Embryonic facial prominence (tissue), 1 donor: ENCODE measurements around the gene PLA2G15.

Experiments
- DNase-seq: peaks from one replicate; pipeline ENCODE4 v3.0.0-alpha.2; 2016; ENCODE audit errors: extremely low spot score

PLA2G15 gene

DNA sequence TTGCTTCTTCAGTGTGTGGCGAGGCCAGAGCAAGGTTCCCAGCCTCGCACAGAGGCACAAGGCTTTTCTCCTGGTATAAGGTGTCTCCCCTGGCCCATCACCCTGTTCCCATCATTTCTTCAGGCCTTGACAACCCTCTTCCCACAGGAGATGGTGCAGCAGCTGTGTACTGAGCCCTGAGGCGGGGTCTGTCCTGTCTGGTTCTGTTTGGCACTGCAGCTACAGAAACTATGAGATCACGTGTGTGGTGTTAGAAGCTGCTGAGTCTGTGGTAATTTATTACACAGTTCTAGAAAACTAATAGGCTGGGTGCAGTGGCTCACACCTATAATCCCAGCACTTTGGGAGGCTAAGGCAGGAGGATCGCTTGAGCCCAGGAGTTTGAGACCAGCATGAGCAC lies 7.2 kb downstream of the PLA2G15 start:
- no peak for DNase-seq

DNA sequence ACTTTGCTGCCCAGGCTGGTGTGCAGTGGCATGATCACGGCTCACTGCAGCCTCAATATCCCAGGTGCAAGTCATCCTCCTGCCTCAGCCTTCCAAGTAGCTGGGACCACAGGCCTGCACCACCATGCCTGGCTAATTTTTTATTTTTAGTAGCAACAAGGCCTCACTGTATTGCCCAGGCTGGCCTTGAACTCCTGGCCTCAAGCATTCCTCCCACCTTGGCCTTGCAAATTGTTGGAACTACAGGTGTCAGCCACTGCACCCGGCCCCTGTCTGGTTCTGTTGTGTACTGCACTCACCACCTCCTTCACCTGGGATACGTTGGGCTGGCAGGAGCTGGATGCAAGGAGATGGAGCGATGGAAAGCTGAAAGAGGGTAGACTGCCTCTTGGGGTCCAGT lies 8.5 kb downstream of the PLA2G15 start:
- DNase-seq = no peak

DNA sequence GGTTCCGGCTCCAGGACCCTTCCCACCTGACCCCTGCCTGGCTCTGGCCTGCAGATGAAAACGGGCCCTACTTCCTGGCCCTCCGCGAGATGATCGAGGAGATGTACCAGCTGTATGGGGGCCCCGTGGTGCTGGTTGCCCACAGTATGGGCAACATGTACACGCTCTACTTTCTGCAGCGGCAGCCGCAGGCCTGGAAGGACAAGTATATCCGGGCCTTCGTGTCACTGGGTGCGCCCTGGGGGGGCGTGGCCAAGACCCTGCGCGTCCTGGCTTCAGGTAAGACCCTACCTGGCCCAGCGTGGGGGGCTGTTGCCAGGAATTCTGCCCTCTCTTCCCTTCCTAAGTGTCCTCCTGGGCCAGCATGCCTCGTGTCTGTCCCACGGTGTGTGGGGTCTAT lies 10.5 kb downstream of the PLA2G15 start:
- no peak for DNase-seq

DNA sequence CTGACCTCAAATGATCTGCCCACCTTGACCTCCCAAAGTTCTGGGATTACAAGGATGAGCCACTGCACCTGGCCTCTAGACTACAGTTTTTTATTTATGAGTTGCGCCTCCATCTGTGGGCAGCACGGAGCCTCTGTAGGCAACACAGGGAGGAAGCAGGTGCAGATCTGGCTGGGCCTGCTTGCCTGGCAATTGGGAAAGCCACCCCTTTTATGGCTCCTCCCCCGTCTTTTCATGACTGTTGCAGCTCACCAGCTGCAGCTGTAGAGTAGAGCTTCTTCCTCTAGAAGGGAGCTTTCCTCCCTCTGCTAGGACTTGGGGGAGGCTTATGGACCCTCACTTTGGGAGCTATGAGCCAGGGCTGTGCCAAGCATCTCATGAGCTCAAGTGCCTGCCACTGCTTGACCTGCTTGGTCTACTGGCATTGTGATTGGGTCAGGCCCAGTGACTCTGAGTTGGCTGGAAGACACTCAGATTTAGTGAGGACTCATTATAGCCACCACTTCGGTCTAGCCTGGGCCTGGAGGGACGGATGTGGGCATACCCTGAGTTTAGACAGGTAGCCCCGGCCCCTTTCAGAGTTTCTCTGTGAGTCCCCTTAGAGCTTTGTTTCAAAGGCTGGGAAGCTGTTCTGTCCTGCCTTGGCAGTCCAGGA lies 12.2 kb downstream of the PLA2G15 start:
- no peak for DNase-seq

DNA sequence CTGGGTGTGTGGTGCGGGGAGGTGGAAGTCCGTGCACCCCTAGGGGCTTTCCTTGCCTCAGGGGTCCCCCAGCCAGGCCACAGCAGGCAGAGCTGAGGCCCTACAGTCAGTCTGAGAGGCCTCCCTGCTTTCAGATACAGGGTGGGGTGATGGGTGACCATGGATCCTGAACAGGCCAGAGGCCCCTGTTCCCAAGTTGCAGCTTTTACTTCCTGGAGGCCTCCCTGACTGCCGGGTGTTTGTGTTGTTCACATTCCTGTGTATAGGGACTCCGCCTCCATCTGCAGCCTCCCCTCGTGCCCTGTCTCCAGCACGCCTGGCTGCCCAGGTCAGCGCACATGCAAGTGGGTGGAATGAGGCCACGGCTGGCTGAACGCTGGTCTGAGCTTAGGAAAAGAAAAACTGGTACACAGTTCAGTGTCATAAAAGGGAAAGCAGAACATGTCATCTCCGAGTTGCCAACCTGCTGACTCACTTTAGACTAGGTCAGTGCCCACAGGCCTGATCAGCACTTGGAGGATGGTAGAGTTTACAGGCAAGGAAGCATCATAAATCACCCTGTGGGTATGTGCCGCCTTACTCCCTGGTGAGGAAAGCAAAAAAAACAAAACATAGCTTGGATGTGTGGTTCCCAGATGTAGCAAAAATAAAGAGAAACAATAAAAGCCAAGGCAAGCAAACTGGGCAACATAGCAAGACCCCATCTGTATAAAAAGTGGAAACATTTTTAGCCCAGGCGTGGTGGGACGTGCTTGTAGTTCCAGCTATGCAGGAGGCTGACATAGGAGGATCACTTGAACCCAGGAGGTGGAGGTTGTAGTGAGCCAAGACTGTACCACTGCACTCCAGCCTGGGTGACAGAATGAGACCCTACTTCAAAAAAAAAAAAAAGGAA lies 13.0 kb downstream of the PLA2G15 start:
- DNase-seq = no peak

DNA sequence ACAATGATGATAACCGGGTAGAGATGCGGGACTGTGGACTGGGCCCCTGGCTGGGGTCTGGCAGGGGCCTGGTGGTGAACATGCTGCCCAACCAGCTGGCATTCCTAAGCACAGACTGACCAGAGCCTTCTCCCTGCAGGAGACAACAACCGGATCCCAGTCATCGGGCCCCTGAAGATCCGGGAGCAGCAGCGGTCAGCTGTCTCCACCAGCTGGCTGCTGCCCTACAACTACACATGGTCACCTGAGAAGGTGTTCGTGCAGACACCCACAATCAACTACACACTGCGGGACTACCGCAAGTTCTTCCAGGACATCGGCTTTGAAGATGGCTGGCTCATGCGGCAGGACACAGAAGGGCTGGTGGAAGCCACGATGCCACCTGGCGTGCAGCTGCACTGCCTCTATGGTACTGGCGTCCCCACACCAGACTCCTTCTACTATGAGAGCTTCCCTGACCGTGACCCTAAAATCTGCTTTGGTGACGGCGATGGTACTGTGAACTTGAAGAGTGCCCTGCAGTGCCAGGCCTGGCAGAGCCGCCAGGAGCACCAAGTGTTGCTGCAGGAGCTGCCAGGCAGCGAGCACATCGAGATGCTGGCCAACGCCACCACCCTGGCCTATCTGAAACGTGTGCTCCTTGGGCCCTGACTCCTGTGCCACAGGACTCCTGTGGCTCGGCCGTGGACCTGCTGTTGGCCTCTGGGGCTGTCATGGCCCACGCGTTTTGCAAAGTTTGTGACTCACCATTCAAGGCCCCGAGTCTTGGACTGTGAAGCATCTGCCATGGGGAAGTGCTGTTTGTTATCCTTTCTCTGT lies 14.0 kb downstream of the PLA2G15 start:
- no peak for DNase-seq

DNA sequence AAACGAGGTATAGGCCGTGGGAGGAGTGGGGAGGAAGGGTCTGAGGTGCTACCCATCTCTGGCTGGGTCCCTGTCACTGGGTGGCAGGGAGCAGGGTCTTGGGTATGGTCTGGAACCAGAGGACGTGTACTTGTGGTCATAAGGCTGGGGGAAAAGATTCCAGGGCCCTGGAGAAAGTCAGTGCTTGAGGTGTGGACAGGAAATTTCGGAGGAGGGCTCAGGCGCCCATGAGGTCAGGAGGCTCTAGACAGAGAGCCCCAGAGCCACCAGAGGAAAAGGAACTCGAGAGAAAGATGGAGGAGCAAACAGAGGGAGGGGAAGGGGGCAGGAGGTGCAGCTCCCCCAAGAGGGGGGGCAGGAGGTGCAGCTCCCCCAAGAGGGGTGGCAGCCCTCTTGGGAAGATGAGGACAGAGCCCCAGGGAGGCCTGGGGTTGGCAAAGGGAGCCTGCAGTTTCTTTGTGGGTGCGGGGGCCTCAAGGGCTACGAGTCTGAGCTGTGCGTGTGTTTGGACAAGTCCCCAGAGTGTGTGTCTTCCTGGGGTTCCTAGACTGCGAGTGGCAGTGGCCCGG lies 18.5 kb downstream of the PLA2G15 start:
- DNase-seq = no peak

DNA sequence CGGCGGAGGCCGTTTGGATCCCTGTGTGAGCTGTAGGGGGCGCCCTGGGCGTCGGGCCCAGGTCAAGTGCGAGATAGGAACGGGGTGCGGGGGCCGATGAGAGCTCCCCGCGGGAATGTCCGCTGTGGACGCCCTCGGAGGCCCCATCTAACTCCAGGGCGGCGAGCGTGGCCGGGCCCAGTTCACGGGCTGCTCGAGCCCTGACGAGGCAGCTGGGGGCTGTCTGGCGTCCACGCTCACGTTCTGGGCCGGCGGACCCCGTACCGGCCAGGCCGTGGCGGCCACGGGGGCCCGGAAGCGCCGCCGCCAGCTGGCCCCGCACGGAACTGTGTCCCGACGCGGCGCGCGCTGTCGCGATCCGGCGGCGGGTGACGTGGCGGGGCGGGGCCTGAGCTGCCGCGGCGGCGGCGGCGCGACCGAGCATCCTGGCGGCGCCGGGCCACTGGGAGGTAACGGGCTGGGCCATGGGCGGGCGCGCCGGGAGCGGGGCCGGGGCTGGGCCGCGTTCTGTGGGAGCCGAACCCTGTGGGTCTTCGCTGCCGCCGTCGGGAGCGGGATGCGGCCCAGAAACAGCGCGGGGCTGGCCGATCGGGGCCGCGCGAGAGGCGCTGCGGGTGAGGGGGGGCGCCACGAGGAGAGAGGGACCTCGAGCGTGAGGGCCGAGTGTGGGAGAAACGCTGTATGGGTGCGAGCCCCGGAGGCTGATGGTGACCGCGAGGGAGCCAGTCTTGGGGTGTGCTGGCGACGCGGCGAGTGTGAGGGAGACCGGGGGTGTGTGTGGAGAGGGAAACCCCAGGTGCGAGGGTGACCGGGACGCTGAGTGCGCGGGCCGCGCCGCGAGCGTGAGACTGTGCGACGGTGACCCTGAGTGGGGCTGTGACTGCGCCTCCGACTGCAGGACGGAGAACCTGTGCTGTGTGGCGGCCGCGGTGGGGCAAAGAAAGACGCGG lies 19.2 kb downstream of the PLA2G15 start, which contains the start of gene SLC7A6:
Gene SLC7A6, plus strand, starts transcription at position 399 of the 950 bp plus-strand sequence. CDS start 10,201 bp downstream, outside the sequence.
- DNase-seq = no peak

DNA sequence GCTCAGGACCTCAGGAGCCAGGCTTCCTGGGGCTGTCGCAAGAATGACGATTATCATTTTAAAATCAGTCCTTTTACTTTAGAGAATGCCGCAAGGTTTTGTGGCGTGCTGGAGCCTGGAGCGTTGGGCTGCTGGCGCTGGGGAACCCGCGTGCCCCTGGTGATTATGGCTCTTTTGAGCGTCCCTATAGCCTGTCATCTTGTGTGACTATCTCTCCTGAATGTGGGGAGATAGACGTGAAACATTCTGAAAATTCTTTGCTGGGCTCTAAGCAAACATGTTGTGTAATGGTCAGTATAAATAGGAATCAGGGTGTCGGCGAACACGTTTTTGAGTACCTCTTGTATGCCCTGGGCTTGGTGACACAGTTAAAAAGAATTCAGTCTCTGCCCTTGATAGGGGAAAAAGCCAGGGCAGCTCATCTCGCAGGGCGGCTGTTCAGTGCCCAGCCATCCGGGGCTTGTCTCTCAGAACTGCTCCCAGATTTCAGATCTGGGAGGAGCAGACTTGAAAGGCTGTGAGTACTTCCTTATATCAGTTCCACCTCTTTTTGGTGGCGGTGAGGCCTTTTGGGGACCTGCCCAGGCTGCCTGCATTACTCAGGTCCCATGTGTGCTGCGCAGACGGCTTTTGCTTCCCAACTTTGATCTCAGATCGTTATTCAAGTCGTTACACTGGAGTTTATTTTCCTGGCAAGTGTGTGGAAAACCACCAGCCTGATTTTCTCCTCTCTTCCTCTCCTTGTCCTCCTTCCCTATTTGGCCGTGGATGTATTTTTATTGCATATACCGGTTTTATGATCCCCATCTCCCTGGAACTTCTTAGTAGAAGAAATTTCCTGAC lies 20.1 kb downstream of the PLA2G15 start:
- DNase-seq = no peak

DNA sequence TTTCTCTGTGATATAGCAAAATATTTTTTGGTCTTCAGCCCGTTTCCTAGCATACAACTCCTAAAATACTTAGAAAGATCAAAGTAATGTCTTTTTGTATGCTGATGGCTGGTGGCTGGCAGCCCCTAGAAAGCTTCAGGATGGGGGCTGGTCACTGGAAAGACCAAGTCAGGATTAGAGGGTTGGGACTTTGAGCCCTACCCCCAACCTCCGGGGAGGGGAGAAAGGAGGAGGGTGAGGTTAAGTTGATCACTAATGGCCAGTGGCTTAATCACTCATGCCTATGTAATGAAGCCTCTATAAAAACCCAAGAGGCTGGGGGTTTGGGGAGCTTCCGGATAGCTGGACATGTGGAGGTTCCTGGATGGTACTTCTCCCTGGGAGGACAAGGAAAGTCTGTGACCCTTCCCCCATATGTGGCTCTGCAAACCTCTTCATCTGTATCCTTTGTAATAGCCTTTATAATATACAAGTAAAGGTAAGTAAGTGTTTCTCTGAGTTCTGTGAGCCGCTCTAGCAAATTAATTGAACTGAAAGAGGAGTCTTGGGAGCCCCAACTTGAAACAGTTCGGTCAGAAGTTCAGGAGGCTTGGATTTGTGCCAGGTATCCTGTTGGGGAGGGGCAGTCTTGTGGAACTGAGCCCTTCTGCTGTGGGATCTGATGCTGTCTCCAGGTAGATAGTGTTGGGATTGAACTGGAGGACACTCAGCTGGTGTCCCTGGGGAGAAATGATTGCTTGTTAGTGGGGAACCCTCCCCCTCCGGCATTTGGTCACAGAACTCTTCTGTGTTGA lies 22.6 kb downstream of the PLA2G15 start:
- no peak for DNase-seq

DNA sequence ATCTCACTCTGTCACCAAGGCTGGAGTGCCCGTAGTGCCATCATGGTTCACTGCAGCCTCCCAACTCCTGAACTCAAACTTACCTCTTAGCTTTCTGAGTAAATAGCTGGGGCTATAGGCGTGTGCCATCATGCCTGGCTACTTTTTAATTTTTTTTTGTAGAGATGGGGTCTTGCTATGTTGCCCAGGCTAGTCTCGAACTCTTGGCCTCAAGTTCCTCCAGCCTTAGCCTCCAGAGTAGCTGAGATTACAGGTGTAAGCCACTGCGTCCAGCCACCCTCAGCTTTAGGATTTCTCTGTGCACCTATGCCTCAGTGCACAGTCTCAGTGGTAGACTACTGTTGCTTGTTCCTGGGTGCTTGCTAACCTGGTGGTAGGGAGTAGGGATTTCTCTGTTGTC lies 24.6 kb downstream of the PLA2G15 start:
- no peak for DNase-seq

DNA sequence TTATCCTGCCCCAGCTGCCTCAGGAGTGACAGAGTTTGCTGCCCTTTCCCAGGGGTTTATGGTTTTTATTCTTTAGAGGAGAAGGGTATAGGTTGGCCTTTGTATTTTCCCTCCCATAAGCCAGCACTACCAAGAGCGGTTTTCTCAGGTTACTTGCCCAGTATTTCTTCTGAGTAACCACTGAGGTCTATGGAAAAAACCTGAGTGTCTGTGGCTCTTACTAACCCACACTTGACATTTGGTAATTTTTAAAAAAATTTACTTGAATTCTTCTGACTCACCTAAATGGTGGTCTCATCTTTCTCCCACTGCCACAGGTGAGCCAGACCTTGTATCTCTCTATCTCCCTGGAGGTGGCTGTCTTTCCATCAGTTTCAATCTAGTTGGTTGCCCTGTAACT lies 25.2 kb downstream of the PLA2G15 start:
- DNase-seq = no peak

DNA sequence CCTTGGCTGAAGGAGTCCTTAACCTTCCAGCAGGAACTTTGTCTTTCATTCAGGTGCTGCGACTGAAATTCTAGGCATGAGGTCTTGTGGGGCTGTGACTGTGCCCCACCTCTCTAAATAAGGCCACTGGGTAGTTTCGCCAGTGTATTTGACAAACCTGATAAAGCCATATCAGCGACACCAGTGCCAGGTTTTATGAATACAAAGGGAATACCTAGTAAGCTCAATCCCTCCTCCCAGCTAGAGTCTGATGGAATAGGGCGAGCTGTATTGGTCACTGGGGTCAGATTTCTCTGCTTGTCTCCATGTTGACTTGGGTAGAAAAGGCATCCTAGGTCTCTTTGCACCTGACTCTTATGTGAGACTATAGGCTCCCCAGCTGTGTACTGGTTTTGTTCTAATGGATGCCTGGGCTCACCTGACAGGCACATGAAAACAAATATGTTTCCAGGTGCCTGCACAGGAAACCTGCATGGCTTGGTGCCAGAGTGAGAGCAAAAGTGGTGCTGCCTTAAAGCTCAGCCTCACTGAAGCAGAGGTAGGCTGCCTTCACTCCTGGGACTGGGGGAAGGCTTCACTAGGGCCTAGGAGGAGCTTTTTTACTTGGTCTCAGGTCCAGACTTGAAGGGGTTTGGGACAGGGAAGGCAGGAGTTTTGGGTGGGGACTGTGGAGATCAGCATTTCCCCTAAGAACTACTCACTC lies 27.5 kb downstream of the PLA2G15 start:
- DNase-seq = no peak

DNA sequence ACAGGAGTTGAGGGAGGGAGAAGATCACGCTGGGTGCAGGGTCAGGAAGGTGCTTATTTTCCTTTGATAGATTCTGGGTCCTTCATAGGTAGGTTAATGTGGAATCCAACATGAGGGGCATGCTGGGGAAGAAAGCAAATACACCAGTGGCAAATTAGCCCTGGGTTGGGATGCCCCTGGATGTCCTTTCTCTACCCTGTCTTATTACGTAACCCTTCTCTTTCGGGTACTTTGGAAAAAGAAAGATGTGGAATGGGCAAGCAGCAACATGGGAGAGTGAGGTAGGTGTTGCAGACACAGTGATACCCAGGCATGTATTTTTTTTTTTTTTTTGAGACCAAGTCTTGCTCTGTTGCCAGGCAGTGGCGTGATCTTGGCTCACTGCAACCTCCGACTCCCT lies 28.3 kb downstream of the PLA2G15 start:
- no peak for DNase-seq

DNA sequence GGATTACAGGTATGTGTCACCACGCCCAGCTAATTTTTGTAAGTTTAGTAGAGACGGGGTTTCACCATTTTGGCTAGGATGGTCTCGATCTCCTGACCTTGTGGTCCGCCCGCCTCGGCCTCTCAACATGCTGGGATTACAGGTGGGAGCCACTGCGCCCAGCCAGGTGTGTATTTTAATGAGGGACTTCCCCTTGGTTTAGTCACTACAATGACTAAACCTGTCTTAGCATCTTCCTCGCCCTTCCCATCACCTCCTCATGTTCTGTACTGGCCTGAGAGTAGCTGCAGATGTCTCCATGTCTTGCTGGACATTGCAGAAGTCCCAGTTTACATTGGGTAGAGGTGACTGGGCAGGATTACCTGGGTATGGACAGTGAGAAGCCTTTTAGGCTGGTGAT lies 28.7 kb downstream of the PLA2G15 start:
- no peak for DNase-seq

DNA sequence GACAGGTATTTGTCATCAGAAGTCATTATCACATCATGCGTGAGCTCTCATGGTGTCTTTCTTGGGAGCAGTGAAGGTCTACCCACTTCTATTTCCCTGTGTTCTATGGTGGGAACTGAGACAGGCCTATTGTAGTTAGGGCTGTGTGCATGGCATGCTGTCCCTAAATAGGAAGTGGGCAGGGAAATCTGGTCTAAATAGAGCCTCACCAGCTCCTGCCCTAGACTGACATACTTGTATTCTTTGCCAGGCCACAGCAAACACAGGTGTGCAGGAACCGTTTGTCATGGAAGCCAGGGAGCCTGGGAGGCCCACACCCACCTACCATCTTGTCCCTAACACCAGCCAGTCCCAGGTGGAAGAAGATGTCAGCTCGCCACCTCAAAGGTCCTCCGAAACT lies 29.3 kb downstream of the PLA2G15 start:
- no peak for DNase-seq

DNA sequence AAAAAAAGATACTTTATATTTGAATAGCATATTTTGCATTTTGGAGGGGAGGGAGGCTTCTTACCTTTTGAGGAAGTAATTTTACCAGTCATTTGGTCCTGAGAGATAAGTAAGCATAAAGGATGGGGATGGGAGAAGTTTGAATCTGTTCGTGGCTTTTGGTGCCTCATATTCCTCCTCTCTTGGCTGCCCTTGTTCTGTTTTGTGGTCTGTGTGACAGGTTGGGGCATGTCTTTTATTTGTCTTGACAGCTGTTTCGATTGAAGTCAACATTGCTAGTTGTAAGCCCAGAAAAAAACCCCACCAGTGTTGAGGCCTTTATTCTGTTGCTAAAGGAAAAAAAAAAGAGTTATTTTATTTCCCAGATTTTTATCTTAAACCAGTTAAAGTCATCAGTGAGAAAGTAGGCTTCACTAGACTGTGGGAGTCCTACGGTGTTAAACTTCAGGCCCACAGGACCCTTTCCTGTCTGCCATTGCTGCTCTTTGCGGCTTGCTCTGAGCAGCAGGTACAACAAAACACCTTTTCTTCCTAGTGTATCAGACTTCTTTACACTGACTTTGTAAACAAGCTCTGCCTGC lies 30.5 kb downstream of the PLA2G15 start:
- no peak for DNase-seq

DNA sequence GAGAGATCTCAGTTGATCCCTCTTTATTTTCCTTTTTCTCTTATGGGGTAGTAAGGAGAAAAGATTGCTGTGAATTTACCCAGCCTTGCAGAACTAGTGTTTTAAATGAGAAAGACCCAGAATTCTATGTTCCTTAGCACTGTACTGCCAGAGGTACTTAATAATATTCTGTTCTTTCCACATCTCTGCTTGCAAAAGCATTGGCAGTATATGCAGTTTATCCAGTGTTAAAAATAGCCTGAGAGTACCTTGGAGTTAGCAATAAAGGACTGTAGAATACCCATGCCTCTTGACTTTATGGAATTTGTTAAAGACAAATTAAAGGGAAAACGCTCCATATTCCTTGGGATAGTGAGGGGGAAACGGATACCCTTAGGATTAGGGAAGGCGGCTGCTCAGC lies 31.1 kb downstream of the PLA2G15 start:
- no peak for DNase-seq
